Measurements from ENCODE around the gene MARF1.

GRCh38 chr16:15660203-15660601 lies 17.2 kb upstream of the MARF1 start:
- no peak for TF ChIP-seq CTCF (IDR thresholded peaks at IDR 0.05)
- TF ChIP-seq POLR2A (IDR thresholded peaks at IDR 0.05) = no peak
